ENCODE results near the gene TRAF3IP1. TPM values are rescaled to one million over a fixed set of nuclear protein-coding genes. Genes with fewer than 3 reads are reported as not detected.

The TRAF3IP1 gene
- total RNA-seq, 1 donor from 2014 or later = 25.3 TPM

DNA sequence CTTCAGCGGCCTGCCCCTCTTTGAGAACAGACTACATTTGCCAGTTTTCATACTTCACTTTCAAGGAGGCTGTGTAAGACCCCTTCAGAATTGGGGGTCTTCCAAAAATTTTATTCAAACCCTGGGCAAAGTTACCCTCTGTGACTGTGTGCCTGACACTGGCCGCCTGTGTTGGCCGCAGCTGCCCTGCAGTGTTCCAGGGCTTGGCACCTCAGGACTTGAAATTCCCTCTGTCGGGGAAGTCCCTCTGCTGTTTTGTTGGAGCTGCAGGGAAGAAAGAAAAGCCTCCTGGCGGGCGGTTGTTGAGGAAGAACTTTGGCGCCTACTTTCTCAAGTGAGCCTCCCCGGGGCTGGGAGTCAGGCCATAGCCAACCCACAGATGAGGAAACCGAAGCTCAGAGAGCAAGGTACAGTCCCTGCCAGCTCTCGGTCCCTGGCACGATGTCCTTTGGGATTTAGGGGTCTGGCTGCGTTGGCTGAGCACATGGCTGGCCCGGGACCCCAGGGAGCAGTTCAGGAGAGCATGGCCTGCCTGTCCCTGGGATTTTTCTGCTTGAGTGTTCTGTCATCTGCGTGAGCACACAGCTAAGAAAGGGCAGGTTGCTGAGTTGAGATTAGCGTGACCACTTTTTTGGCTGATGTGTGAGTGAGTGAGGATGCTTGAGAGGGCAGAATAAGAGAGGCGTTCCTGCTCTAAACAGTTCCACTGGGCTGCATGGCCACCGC lies 88.5 kb downstream of the TRAF3IP1 start:
- DNase-seq (ENCODE audit: low read depth) = no peak

DNA sequence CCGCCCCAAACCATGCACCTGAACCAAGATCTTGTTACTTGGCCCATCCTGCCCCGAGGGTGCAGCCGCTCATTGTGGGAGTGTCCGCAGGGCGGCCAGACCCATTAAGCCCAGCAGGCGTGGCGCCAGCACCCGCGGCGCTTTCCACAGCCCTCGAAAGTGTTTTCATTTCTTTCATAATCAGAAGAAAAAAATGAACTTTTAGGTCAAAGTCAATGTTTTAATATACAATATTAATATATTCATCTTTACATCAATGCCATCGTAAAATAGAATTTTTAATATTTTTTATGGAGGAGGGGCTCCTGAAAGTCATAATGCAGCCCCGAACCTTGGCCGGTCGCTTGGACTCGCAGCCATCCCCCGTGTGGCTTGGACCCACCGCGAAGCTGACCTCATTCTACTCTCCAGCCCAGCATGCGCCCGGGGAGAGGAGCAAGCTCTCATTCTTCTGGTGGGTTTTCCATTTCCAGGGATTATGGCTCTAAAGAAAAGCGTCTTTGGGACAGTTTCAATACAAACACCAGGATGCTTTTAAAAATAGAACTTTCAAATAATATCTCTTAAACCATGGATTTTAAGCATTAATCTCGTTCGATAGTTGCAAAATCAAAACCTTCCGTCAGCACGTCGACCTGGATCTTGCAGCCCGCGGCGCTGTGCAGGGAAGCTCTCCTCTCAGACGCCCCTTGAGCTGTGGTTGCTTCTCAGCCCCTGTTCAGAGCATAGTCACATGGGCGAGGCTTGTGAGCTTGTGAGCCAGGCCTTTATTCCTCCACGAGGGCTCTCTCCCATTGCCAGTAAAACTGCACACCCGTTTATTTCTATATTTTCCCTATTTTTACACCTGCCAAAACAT lies 89.3 kb downstream of the TRAF3IP1 start:
- no peak for DNase-seq (ENCODE audit: low read depth)

DNA sequence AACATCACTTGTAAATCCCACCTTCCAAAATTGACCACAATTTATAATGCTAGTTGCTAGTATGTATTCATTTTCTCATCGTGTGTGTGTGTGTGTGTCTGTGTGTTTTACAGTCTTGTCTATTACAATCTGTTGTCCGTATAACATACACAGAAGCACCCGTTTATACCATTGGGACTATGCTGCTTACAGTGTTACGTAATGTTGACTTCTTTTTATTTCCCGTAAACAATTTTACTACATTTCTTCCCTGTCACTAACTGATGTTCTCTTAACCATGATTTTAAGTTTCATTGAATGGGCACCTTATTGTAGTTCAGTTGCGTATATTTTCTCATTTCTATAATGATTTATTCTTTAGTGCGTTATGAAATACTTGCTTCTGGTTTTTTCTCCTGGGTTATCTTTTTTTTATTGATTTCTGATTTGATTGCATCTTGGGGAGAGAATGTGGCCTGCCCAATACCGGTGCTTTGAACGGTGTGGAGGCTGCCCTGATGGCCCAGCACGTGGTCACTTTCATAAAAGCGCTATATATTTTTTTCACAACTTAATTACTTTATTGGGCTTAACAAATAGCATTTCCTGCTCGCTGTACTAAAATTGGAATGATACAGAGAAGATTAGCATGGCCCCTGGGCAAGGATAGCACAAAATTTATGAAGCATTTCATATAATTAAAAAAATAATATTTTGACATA lies 91.9 kb downstream of the TRAF3IP1 start:
- no peak for DNase-seq (ENCODE audit: low read depth)

DNA sequence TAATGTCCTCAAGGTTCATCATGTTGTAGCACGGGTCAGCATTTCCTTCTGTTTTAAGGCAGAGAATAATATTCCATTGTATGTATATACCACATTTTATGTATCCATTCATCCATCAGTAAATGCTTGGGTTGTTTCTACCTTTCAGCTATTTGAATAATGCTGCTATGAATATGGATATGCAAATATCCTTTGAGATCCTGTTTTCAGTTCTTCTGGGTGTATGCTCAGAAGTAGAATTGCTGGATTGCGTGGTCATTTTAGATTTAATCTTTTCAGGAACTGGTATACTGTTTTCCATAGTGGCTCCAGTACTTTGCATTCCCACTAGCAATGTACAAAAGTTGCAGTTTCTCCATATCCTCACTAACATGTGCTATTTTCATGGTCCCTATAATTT lies 93.0 kb downstream of the TRAF3IP1 start:
- no peak for DNase-seq (ENCODE audit: low read depth)

DNA sequence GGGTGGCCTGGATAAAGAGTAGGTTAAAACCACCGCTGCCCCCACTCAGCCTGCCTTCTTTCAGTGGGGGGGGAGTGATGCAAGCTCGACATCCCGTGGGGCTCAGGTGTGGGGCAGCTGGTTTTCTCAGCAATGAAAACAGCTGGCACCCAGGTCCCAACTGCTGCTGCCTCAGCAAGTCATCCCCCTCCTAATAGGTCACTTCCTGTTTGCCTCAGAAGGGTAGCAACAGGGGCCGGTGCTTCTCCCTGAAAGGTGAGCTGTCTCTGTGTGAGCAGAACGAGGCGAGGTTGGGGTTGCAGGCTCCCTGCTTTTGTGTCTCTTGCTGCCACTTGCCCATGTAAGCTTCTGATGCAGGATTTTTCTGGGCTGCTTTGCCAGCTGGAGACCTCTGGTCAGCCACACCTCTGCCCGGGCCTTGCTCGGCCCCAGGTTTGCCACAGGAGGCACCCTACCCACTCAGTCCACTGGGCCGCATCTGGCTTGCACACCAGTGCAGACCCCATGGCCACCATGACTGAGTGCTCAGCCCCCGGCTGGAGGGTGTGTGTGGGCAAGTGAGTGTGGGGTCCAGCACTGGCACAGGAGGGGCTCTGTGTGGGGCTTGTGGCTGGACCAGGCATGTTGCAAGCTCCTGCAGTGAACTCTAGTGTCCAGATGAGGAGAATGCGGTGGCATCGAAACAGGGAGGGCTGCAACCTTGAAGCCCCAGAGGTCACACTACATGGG lies 94.9 kb downstream of the TRAF3IP1 start:
- no peak for DNase-seq (ENCODE audit: low read depth)

DNA sequence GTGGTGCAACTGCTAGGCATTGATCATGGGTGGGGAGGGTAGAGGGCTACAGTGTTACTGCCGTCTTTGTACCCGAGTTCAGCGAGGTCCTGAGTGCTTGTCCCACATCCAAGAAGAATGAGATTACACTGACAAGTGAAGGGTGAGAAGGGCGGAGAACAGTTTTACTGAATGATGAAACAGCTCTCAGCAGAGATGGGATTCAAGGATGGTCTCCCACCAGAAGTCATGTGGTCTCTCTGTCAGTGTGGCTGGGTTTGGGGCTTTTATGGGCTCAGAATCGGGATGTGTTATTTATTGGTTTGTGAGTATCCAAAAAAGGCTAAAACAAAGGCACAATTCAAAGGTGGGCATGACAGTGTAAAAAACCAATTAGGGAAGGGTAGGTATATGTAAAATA lies 95.6 kb downstream of the TRAF3IP1 start:
- no peak for DNase-seq (ENCODE audit: low read depth)

DNA sequence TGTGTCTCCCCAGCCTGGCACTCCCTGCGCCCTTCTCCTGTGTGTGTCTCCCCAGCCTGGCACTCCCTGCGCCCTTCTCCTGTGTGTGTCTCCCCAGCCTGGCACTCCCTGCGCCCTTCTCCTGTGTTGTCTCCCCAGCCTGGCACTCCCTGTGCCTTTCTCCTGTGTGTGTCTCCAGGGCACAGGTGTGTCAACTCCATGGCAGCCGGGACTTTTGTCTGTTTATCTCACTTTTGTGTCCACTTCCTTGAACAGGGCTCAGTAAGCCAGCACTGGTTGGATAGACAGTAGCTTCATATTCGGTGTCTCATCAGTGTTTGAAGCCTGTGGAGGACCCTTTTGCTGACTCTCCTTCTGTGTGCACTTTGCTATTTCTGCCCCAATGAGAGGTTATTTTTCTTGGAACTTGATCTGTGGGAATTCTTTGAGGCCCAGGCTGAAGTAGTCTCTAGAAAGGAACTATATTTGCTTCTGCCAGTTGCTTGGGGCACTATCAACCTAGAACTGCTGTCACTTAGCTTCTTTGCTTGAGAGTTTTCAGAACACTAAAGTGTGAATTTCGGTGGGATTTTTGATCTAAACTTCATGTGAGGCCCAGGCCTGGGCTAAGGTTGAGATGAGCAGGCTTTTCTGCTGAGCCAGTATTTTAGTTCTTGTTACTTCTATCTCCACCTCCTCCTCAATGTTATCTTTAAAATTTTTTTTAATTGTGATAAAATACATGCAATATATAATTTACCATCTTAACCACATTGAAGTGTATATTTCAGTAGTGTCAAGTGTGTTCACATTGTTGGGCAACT lies 98.1 kb downstream of the TRAF3IP1 start:
- DNase-seq (ENCODE audit: low read depth) = no peak

DNA sequence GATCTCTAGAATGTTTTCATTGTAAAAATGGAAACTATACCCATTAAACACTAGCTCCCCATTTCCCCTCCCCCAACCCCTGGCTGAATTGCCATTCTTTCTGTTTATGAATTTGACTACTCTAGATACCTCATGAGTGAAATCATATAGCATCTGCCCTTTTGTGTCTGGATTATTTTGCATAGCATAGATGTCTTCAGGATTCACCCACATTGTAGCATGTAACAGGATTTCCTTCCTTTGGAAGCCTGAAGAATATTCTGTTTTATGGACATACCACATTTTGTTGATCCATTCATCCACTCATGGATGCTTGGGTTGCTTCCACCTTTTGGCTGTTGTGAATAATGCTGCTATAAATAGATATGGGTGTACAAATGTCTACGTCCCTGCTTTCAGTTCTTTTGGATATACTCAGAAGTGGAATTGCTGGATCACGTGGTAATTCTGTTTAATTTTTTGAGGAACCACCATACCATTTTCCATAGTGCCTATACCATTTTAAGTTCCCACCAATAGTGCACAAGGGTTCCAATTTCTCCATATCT lies 98.8 kb downstream of the TRAF3IP1 start:
- no peak for DNase-seq (ENCODE audit: low read depth)

DNA sequence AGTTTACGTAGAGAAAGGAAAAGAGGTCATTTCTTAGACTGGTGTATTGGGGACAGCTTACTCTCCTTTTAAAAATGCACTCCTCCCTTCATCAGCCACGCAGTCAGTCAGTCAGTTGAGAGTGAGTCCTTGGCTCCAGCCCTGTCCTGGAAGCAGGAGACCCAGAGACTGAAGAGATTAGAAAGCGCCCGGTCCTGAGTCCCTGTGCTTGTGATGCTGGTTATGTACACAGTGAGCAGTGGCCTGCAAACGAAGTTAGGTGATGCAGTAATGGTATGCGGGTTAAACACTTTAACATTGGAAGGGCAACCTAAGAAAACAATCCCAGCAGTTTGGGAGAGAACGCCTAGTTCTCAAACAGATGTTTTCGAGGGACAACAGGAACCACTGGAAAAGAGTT lies 100.1 kb downstream of the TRAF3IP1 start:
- DNase-seq (ENCODE audit: low read depth) = no peak

DNA sequence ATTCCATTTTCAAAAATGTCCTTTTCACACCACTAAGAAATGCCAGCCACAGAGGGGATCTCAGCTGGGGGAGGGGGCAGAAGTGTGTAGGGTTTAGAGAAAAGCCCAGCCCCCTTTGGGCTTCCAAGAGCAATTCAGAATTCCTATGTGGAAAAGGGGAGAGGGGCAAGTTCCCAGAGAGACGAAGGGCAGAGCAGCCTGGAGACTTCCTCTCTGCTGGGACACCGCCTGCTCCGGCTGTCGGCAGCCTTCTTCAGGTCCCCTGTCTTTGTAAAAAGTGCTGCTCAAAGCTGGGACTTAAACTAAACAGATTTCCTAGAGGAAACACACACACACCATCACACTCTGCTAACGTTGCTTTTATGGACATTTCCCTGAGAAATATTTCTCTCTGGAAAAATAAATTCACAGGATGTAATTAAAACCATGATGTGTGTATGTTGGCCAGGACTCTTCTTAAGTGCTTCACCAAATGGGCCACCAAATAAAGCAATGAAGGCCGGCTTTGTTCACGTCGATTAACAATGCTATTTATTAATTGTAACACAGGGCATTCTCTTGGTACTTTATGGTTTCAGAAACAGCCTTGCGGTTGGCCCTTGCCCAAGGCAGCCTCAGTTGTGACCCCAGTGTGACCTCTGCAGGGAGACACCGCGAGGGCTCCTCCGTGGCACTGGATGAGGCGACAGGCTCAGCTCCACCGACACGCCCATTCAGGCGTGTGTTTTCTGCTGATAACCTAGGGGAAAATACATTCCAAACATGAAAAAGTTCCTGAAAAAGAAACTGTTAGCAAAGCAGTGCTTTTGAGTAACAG lies 100.8 kb downstream of the TRAF3IP1 start:
- DNase-seq (ENCODE audit: low read depth) = no peak

DNA sequence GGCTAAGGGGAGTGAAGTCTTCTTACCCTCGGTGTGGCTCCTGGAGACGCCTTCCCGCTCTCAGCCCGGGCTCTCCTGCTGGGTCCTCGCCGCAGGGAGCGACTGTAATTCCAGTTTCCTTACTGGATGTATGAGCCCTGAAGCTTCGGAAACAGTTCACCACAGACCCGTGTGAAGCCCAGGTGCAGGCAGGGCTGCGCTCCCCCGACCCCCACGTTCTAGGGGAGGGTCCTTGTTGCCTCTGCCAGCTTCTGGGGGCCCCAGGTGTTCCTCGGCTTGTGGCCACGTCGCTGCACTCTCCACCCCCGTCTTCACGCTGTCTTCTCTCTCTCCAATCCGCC lies 101.3 kb downstream of the TRAF3IP1 start:
- no peak for DNase-seq (ENCODE audit: low read depth)

DNA sequence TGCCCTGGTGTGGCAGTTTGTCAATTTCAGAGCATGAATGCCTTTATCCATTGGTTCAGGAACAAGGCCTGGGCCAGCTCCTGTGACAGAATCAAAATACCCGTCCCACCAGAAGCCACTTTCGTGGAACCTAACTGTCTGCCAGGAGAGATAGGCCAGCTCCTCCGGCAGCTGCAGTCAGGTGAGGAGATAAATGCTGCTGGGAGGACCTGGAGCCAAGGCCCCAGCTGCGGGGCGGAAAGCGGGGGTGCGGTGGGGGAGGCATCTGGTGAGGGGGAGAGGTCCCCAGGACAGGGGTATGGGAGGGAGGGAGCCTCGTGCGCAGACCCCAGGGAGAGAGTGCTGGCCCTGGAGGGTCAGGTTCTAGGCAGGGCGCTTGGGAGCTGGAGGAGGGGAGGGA lies 102.0 kb downstream of the TRAF3IP1 start:
- DNase-seq (ENCODE audit: low read depth) = no peak

DNA sequence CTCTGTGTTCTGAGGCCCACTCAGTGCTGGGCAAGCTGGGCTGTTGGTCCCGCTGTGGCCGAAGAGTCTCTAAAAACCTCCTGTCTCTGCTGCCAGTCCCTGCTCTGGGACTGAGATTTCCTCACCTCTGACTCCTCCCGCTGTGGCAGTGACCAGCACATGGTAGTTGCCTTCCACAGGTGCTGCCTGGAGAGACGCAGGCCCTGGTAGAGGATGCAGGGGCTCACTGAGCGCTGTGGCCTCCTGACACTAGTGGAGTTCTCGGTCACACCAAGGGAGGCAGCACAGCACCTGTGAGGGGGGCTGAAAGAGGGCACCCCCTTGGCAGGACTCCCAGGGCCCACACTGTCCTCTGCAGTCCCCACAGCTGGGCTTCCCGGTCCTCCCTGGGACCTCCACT lies 102.6 kb downstream of the TRAF3IP1 start:
- DNase-seq (ENCODE audit: low read depth) = no peak

DNA sequence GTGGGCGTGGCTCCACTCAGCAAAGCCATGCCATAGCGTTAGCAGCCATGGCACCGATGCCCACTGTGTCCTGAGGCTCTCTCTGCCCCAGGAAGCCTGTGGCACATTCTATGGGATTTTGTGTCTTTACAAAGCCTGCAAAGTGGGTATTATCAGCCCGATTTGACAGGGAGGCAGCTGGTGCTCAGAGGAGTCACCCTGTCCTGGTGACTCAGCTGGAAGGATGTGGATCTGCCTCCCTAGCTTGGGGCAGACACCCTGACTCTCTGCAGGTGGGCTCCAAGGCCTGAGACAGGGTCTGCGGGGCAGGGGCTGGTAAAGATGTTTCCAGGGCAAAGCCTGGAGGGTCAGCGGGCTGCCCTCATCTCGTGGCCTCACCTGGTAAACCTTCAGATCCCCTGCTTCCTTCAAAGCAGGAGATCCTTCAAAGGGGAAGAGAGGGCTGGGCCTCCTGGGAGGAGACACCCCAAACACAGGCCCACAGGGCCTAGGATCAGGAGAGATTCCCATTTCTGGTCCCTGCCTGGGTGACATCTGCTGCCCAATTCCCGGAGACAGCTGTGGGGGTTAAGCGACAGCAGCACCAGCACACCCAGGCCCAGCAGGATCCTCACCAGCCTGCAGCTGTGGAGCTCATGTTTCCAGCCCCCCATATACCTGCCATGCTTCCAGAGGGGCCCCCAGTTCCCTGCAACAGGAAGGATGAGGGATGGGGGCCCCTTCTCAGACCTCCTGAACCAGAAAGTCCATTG lies 103.4 kb downstream of the TRAF3IP1 start:
- DNase-seq (ENCODE audit: low read depth) = no peak

DNA sequence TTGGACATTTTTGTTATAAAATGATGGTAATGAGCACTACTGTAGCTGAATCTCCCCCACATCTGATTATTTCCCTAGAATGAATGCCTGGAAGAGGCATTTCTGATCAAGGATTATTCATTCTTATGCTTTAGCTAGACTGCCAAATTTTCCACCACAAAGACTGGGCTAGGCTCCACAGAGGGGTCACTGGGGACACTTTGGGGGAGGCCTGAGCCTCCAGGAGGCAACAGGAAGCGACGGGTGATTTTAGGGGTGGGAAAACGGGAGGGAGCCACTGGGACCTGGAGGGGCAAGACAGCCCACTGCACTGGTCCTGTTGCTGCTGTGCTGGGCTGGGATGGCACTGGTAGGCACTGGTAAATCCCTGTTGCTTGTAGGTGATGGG lies 104.0 kb downstream of the TRAF3IP1 start:
- DNase-seq (ENCODE audit: low read depth) = no peak

DNA sequence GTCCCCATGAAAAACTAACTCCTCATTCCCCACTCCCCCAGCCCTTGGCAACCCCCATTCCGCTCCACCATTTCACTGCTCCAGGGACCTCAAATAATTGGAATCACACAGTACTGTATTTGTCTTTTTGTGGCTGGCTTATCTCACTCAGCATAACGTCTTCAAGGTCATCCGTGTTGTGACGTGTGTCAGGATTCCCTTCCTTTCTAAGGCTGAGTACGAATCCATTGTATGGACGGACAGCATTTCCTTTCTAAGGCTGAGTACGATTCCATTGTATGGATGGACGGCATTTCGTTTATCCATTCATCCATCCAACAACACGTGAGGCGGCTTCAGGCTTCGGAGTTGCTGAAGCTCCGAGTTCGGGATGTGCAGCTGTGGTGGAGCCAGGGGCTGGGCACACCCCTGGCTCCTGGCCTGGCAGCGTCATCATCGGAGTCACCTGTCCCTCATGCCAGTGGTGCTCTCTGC lies 105.2 kb downstream of the TRAF3IP1 start:
- DNase-seq (ENCODE audit: low read depth) = no peak

DNA sequence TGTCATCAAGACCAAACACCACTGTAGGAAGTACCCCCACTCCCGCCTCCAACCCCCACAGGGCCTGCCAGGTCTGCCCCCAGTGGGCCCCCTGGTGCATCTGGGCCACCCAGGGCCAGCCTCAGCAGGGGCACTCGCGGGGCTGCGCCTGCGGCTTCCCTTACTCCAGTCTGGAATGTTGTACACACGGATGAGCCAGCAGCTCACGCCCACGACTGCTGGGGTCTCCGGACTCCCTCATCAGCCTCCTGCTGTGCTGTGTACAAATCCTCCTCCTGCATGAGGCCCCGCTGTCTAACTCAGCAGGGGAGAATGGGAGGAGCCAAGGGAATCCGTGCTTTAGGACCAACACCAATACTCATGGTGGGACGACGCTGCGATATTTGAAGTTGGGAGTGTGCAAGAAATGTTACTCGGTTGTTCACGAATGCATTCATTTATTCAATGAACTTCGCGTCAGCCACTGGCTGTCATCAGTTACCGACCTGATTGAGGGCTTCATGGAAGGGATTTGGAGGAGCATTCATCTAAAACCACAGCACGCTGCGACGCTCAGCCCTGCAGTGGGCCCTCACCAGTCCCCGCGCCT lies 105.8 kb downstream of the TRAF3IP1 start:
- DNase-seq (ENCODE audit: low read depth) = peak; percentile 25

DNA sequence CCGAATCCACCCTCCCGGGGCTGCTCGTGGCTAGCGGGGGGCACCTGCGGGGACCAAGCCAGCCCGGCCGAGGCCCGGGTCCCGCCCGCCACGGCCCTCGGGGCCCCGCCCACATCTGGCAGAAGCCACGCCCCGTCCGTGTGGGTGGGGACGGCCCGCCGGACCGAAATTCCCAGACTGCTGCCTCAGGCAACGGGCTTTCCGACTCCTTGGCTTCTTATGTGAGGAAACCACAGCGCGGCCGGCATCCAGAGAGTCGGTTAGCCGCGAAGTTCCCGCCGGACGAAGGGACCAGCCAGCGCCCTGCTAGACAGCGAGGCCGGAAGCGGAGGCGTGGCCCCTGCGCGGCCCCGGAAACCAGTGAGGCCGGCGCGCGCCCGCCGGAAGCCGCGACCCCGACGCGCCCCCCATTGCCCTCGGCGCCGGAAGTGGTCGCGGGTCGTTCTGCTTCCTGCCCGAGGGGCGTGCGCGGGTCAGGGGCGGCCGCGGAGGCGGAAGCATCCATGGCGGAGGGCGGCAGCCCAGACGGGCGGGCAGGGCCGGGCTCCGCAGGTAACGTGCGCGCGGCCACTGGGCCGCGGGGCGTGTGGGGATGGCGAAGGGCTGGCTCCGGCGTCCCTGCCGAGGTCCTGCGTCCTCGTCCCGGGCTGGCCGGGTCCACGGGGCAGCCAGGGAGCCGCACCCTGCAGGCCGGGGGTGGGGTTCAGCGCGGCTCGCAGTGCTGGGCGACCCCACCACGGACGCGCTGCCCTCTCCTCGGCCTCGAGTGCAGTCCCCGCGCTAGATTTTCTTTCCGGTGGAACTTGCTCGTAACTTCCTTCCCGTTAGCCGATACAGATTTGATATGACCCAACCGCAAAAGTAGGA lies 106.5 kb downstream of the TRAF3IP1 start, which contains the start of gene ASB1:
Gene ASB1, plus strand, starts transcription at position 360 of the 867 bp plus-strand sequence. Its CDS starts 144 bp downstream, at position 504.
- DNase-seq (ENCODE audit: low read depth) = peak; percentile 64
